GM23338 (cell line): ENCODE data around the gene LRBA.

Experiments
- CREB1 ChIP-seq: fragments of 250-450 bp; sonication (Bioruptor Pico); IDR thresholded peaks from 2 replicates; pipeline ENCODE4 v1.5.0; 2020; ENCODE audit warnings: low read depth, mild to moderate bottlenecking, moderate library complexity
- EZH2 ChIP-seq: fragments of 200-600 bp; sonication (generic); IDR thresholded peaks from one replicate; pipeline ENCODE4 v1.8.0; 2017; ENCODE audit warnings: antibody characterized with exemption, mild to moderate bottlenecking, low read depth; ENCODE audit not compliant: unreplicated experiment
- EZH2phosphoT487 ChIP-seq: fragments of 200-600 bp; sonication (generic); IDR thresholded peaks from one replicate; pipeline ENCODE4 v1.8.1; 2018; ENCODE audit warnings: antibody characterized with exemption; ENCODE audit not compliant: unreplicated experiment
- JUNB ChIP-seq: IDR thresholded peaks from one replicate; pipeline ENCODE4 v1.6.1; 2016; ENCODE audit warnings: antibody characterized with exemption; ENCODE audit not compliant: unreplicated experiment
- POLR2AphosphoS5 ChIP-seq: IDR thresholded peaks from 2 replicates; pipeline ENCODE4 v1.6.1; 2016; ENCODE audit warnings: antibody characterized with exemption, low read depth
- REST ChIP-seq: IDR thresholded peaks from one replicate; pipeline ENCODE4 v1.6.1; 2018; ENCODE audit warnings: antibody characterized with exemption; ENCODE audit not compliant: unreplicated experiment
- ZNF114 ChIP-seq: fragments of 250-450 bp; sonication (Bioruptor Pico); IDR thresholded peaks from 2 replicates; pipeline ENCODE4 v1.5.0; 2020; ENCODE audit warnings: mild to moderate bottlenecking, moderate library complexity
- ZNF462 ChIP-seq: fragments of 250-450 bp; sonication (Bioruptor Pico); IDR thresholded peaks from 2 replicates; pipeline ENCODE4 v1.5.0; 2020; ENCODE audit warnings: mild to moderate bottlenecking, moderate library complexity
- TF ChIP-seq, protein P1 (sequence below), 2 experiments: fragments of 200-600 bp in 1 of 2; sonication (generic) in 1 of 2; conservative IDR thresholded peaks; 2 replicates each; pipeline versions ENCODE4 v1.5.1 to v1.6.1; 2016 to 2017; ENCODE audit warnings: antibody characterized with exemption in 2 of 2, low read depth in 2 of 2, mild to moderate bottlenecking in 2 of 2, moderate library complexity in 1 of 2
- TF ChIP-seq, protein P2 (sequence below): IDR thresholded peaks from 2 replicates; pipeline ENCODE4 v1.6.1; 2016; ENCODE audit warnings: antibody characterized with exemption

DNA sequence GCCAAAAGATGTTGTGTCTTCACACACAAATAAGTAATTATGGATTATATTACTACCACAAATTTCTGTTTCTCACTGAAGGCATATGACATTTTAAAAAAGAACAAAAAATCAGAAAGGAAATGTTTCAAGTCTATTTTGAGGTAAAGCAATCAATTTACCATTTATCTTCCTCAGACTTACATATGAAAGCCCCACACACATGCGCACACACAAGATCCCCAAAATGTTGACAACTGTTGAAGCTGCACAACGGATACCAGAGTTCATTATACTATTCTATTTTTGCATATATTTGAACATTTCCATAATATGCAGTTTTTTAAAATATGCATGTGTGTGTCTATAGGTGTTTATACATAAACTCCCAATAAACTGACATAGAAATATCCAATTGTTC is 2.7 kb downstream of the LRBA start:
- TF ChIP-seq, protein P1, sequence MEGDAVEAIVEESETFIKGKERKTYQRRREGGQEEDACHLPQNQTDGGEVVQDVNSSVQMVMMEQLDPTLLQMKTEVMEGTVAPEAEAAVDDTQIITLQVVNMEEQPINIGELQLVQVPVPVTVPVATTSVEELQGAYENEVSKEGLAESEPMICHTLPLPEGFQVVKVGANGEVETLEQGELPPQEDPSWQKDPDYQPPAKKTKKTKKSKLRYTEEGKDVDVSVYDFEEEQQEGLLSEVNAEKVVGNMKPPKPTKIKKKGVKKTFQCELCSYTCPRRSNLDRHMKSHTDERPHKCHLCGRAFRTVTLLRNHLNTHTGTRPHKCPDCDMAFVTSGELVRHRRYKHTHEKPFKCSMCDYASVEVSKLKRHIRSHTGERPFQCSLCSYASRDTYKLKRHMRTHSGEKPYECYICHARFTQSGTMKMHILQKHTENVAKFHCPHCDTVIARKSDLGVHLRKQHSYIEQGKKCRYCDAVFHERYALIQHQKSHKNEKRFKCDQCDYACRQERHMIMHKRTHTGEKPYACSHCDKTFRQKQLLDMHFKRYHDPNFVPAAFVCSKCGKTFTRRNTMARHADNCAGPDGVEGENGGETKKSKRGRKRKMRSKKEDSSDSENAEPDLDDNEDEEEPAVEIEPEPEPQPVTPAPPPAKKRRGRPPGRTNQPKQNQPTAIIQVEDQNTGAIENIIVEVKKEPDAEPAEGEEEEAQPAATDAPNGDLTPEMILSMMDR (conservative IDR thresholded peaks at IDR 0.05; ENCODE audit: low read depth in 2 of 2): no peak
- no peak for TF ChIP-seq REST
- no peak for TF ChIP-seq EZH2
- TF ChIP-seq POLR2AphosphoS5: no peak
- no peak for TF ChIP-seq CREB1 (CRISPR knock-in tag)
- TF ChIP-seq JUNB: no peak
- no peak for TF ChIP-seq ZNF114 (CRISPR knock-in tag)
- TF ChIP-seq EZH2phosphoT487: no peak
- no peak for TF ChIP-seq ZNF462 (CRISPR knock-in tag)
- TF ChIP-seq, protein P2, sequence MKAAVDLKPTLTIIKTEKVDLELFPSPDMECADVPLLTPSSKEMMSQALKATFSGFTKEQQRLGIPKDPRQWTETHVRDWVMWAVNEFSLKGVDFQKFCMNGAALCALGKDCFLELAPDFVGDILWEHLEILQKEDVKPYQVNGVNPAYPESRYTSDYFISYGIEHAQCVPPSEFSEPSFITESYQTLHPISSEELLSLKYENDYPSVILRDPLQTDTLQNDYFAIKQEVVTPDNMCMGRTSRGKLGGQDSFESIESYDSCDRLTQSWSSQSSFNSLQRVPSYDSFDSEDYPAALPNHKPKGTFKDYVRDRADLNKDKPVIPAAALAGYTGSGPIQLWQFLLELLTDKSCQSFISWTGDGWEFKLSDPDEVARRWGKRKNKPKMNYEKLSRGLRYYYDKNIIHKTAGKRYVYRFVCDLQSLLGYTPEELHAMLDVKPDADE: no peak
